H1 (cell line): ENCODE results near the gene COMP. TPM values are rescaled to one million over a fixed set of nuclear protein-coding genes. Genes with fewer than 3 reads are reported as not detected.

Experiments used
- CTCF ChIA-PET: fragments of 300-600 bp; sonication (Branson Sonifier 250); formaldehyde crosslinking; loops from one replicate; lab custom pipeline; 2021; ENCODE audit not compliant: partially characterized antibody; lab: Charles Lee
- POLR2A ChIA-PET: fragments of 300-600 bp; sonication (Branson Sonifier 250); formaldehyde crosslinking; loops from one replicate; lab custom pipeline; 2021; ENCODE audit warnings: inconsistent platforms; ENCODE audit not compliant: partially characterized antibody; lab: Charles Lee
- DNase-seq, 2 experiments: peaks; one replicate each; pipeline versions ENCODE4 v3.0.0 to v3.0.0-alpha.2; 2010 to 2022; ENCODE audit warnings: low spot score in 2 of 2, low read depth in 1 of 2, mixed read lengths in 1 of 2
- FAIRE-seq: peaks from 2 replicates; lab custom pipeline; 2011; peaks lifted over from hg19 to GRCh38; lab: Jason Lieb, UNC
- H2AFZ ChIP-seq: 2 replicates; pipeline ENCODE4 v1.8.1; 2012; ENCODE audit warnings: low read length, inconsistent platforms
- H2AK5ac ChIP-seq: 2 replicates; pipeline ENCODE4 v1.6.1; 2013; ENCODE audit warnings: low read depth, low read length
- H2BK120ac ChIP-seq: replicated peaks from 2 replicates; pipeline ENCODE3; 2013; ENCODE audit warnings: low read depth, low read length, inconsistent platforms
- H2BK12ac ChIP-seq: 2 replicates; pipeline ENCODE4 v1.6.1; 2013; ENCODE audit warnings: low read depth, low read length
- H2BK15ac ChIP-seq: 2 replicates; pipeline ENCODE4 v1.6.1; 2013; ENCODE audit warnings: low read length
- H2BK20ac ChIP-seq: 2 replicates; pipeline ENCODE4 v1.6.1; 2013; ENCODE audit warnings: low read length
- H2BK5ac ChIP-seq: 2 replicates; pipeline ENCODE4 v1.6.1; 2013; ENCODE audit warnings: low read depth, low read length
- H3K14ac ChIP-seq: 2 replicates; pipeline ENCODE4 v1.6.1; 2013; ENCODE audit warnings: inconsistent platforms; ENCODE audit not compliant: insufficient read length
- H3K18ac ChIP-seq: 2 replicates; pipeline ENCODE4 v1.6.1; 2013; ENCODE audit warnings: low read length; ENCODE audit errors: extremely low read depth
- H3K23ac ChIP-seq: 2 replicates; pipeline ENCODE4 v1.6.1; 2013; ENCODE audit warnings: inconsistent platforms; ENCODE audit not compliant: insufficient read length
- H3K23me2 ChIP-seq: 2 replicates; pipeline ENCODE4 v1.6.1; 2013; ENCODE audit warnings: low read depth, low read length
- H3K27ac ChIP-seq: 2 replicates; pipeline ENCODE4 v1.6.1; 2011; ENCODE audit warnings: low read depth, low read length, inconsistent platforms
- H3K27me3 ChIP-seq, 4 experiments: replicated peaks in 1 of 4; 1 replicate in 1 of 4; 2 replicates in 3 of 4; pipeline versions ENCODE4 v1.6.1 to v1.8.1; 2011 to 2013; ENCODE audit warnings: low read length in 3 of 4, mild to moderate bottlenecking in 3 of 4, inconsistent platforms in 2 of 4, mixed read lengths in 2 of 4, moderate library complexity in 1 of 4; ENCODE audit not compliant: control insufficient read depth in 3 of 4, insufficient read depth in 3 of 4; ENCODE audit errors: extremely low read depth in 1 of 4
- H3K36me3 ChIP-seq, 4 experiments: 2 replicates each; pipeline versions ENCODE4 v1.6.1 to v1.8.1; 2011 to 2013; ENCODE audit warnings: mild to moderate bottlenecking in 4 of 4, low read length in 3 of 4, moderate library complexity in 2 of 4, control low read depth in 1 of 4, inconsistent platforms in 1 of 4; ENCODE audit not compliant: insufficient read depth in 4 of 4, control insufficient read depth in 2 of 4
- H3K4ac ChIP-seq: replicated peaks from 2 replicates; pipeline ENCODE3; 2013; ENCODE audit warnings: low read length, low read depth, mixed read lengths, inconsistent platforms; ENCODE audit not compliant: insufficient read length
- H3K4me1 ChIP-seq, 4 experiments: replicated peaks in 1 of 4; 1 replicate in 1 of 4; 2 replicates in 3 of 4; pipeline versions ENCODE4 v1.6.1 to v1.8.1; 2011 to 2013; ENCODE audit warnings: low read length in 3 of 4, inconsistent platforms in 2 of 4, mixed read lengths in 1 of 4; ENCODE audit not compliant: insufficient read depth in 4 of 4, control insufficient read depth in 3 of 4
- H3K4me2 ChIP-seq, 2 experiments: 2 replicates each; pipeline versions ENCODE4 v1.6.1 to v1.8.1; 2011 to 2013; ENCODE audit warnings: low read depth in 2 of 2, low read length in 2 of 2, control low read depth in 1 of 2, inconsistent platforms in 1 of 2, mild to moderate bottlenecking in 1 of 2; ENCODE audit not compliant: insufficient read depth in 1 of 2
- H3K4me3 ChIP-seq, 4 experiments: fragments of 200-600, 300-600 bp in 1 of 4; sonication (generic), shearing (Covaris generic), sonication (Bioruptor Twin) in 1 of 4; 2 replicates each; pipeline versions ENCODE4 v1.5.1 to v1.8.1; 2011 to 2016; ENCODE audit warnings: low read length in 4 of 4, low read depth in 3 of 4, control low read depth in 2 of 4, inconsistent platforms in 2 of 4, mild to moderate bottlenecking in 2 of 4, mixed read lengths in 1 of 4, moderate library complexity in 1 of 4; ENCODE audit not compliant: insufficient read depth in 2 of 4; ENCODE audit errors: extremely low read depth in 1 of 4
- H3K56ac ChIP-seq: replicated peaks from 2 replicates; pipeline ENCODE3; 2013; ENCODE audit warnings: low read depth, mild to moderate bottlenecking, mixed read lengths, low read length, inconsistent platforms; ENCODE audit not compliant: insufficient read length
- H3K79me1 ChIP-seq: 2 replicates; pipeline ENCODE4 v1.6.1; 2013; ENCODE audit warnings: low read depth, low read length, control low read depth
- H3K79me2 ChIP-seq, 2 experiments: 2 replicates each; pipeline versions ENCODE4 v1.6.1 to v1.8.1; 2012 to 2013; ENCODE audit warnings: low read length in 2 of 2, mild to moderate bottlenecking in 2 of 2, inconsistent platforms in 1 of 2; ENCODE audit not compliant: insufficient read depth in 2 of 2, control insufficient read depth in 1 of 2
- H3K9ac ChIP-seq, 4 experiments: replicated peaks in 1 of 4; 1 replicate in 1 of 4; 2 replicates in 3 of 4; pipeline versions ENCODE4 v1.6.1 to v1.8.1; 2011 to 2013; ENCODE audit warnings: low read depth in 3 of 4, low read length in 3 of 4, control low read depth in 2 of 4, mild to moderate bottlenecking in 2 of 4, moderate library complexity in 2 of 4, inconsistent platforms in 1 of 4; ENCODE audit errors: extremely low read depth in 1 of 4
- H3K9me3 ChIP-seq, 2 experiments: 2 replicates each; pipeline versions ENCODE4 v1.6.1 to v1.8.1; 2012 to 2013; ENCODE audit warnings: mild to moderate bottlenecking in 2 of 2, moderate library complexity in 2 of 2, control low read depth in 1 of 2, inconsistent platforms in 1 of 2, low read depth in 1 of 2, low read length in 1 of 2, mixed read lengths in 1 of 2; ENCODE audit not compliant: insufficient read depth in 2 of 2
- H4K20me1 ChIP-seq, 2 experiments: replicated peaks in 1 of 2; 2 replicates each; pipeline versions ENCODE3 to v1.8.1; 2011 to 2013; ENCODE audit warnings: inconsistent platforms in 2 of 2, low read length in 2 of 2, mild to moderate bottlenecking in 1 of 2; ENCODE audit not compliant: insufficient read depth in 2 of 2, control insufficient read depth in 1 of 2
- H4K5ac ChIP-seq: 2 replicates; pipeline ENCODE4 v1.6.1; 2013; ENCODE audit warnings: low read length, low read depth, mixed read lengths, inconsistent platforms; ENCODE audit not compliant: insufficient read length
- H4K8ac ChIP-seq: 2 replicates; pipeline ENCODE4 v1.8.0; 2013; ENCODE audit warnings: mild to moderate bottlenecking, moderate library complexity, low read length, inconsistent platforms; ENCODE audit not compliant: insufficient read depth; ENCODE audit errors: extremely low read depth
- H4K91ac ChIP-seq: replicated peaks from 2 replicates; pipeline ENCODE3; 2013; ENCODE audit warnings: low read length, mixed read lengths, inconsistent platforms; ENCODE audit not compliant: insufficient read length
- WGBS, 2 experiments: shearing (Covaris generic) in 1 of 2; methylation state at CpG; one replicate each; pipeline versions ENCODE4 v1.1.6 to v1.1.7; 2013 to 2015; ENCODE audit warnings: low lambda C conversion rate in 2 of 2, mixed read lengths in 2 of 2, inconsistent platforms in 1 of 2, low coverage in 1 of 2, missing lambda C conversion rate in 1 of 2; ENCODE audit not compliant: insufficient replicate concordance in 2 of 2, insufficient coverage in 1 of 2, insufficient read length in 1 of 2; ENCODE audit errors: extremely low coverage in 1 of 2, missing lambda C conversion rate in 1 of 2; 5-methylcytosine and 5-hydroxymethylcytosine counted together
- polyA plus RNA-seq, 7 experiments: library from polyadenylated mRNA; depleted of rRNA in 3 of 7; stranded (reverse) in 5 of 7; unstranded in 2 of 7; fragments of >200 nt in 5 of 7; fragments of 200-250 nt in 2 of 7; gene quantifications; 1 replicate in 5 of 7; 2 replicates in 1 of 7; 4 replicates in 1 of 7; pipeline versions ENCODE4 v1.2.1 to v1.2.3, GENCODE V29; 2011 to 2013; ENCODE audit warnings: missing spikeins in 2 of 7, mixed read lengths in 2 of 7
- total RNA-seq: library from RNA; stranded (reverse); fragmentation: NEBNext Ultra II Directional; extraction: Animal tissue kit (Norgen Biotek cat#: 25700); gene quantifications from 2 replicates; pipeline ENCODE4 v1.2.1, GENCODE V29; 2021

COMP gene
- total and polyA plus RNA-seq, 2 of the 8 experiments (the other 6 are each of a cell fraction or from before 2014, with no cell fraction given) = 0.17 TPM

GRCh38 chr19:18796239-18796638 is 5.1 kb upstream of the COMP start:
- Histone ChIP-seq H3K14ac (no peak overlapping the region), H4K91ac (no peak overlapping the region), H3K18ac (no peak overlapping the region), H4K5ac (no peak overlapping the region), H3K4ac (no peak overlapping the region), H4K20me1 (peaks cover 2 to 20% of the 10 kb centered on the region in 2 experiments), H2BK15ac (no peak overlapping the region), H2AFZ (no peak overlapping the region), H3K23me2 (peaks cover 11% of the 10 kb centered on the region; the same call in 1 of the 2 replicates), H3K4me2 (no peak overlapping the region), H2BK5ac (no peak overlapping the region), H2AK5ac (no peak overlapping the region), H3K56ac (no peak overlapping the region), H4K8ac (no peak overlapping the region), H3K4me3 (no peak overlapping the region), H2BK20ac (no peak overlapping the region), H2BK120ac (no peak overlapping the region), H3K27ac (no peak overlapping the region), H3K9ac (no peak overlapping the region), H3K36me3 (peaks cover 0 to under 1% (median 0%) of the 10 kb centered on the region in 4 experiments; a peak in 1 of 8 replicates), H3K79me2 (no peaks in the 10 kb centered on the region), H3K9me3 (no peaks in the 10 kb centered on the region; a peak in 1 of 4 replicates), H3K4me1 (peaks cover 0 to 1% (median under 1%) of the 10 kb centered on the region in 4 experiments; a peak in 1 of 7 replicates), H2BK12ac (no peak overlapping the region), H3K27me3 (peaks cover 27 to 72% (median 59%) of the 10 kb centered on the region in 4 experiments), H3K79me1 (no peaks in the 10 kb centered on the region), H3K23ac (no peak overlapping the region)
- WGBS, 2 experiments = 95% methylated on average over 2 of the region's 2 CpGs; no CpG with 5 or more reads in 1 of the 2 experiments
- ChIA-PET CTCF (interaction anchor here (1.2 to 3.2 kb wide), 3 partner anchors 10 to 51 kb away, joined by 5 to 22 read pairs (median 5); no protein-coding TSS in a partner anchor), POLR2A (interaction anchor here (0.6 kb wide), 1 partner anchor 95 kb away, joined by 3 read pairs; no protein-coding TSS in a partner anchor)
- FAIRE-seq (no peak), DNase-seq (no peak)
